Natural killer cell (primary cell): ENCODE measurements around the gene CPPED1. TPM values are rescaled to one million over a fixed set of nuclear protein-coding genes. Genes with fewer than 3 reads are reported as not detected.

Source experiments
- ATAC-seq, 3 donors: fragments of 150-1000 bp in 2 of 3; fragments of 200-7000 bp in 1 of 3; cut with Tn5 transposase; 1 replicate in 1 of 3; 2 replicates in 2 of 3; pipeline ENCODE4 v1.10.0; 2021; ENCODE audit warnings: mild to moderate bottlenecking in 2 of 3, moderate library complexity in 2 of 3
- DNase-seq, 2 donors: peaks; one replicate each; pipeline versions ENCODE4 v3.0.0 to v3.0.0-alpha.2; 2013 to 2021; ENCODE audit warnings: mixed read lengths in 1 of 2
- H3K27ac ChIP-seq: one replicate; pipeline ENCODE4 v1.5.1; 2013; ENCODE audit warnings: mild to moderate bottlenecking, low read length
- H3K27me3 ChIP-seq: one replicate; pipeline ENCODE4 v1.6.1; 2013; ENCODE audit warnings: low read length; ENCODE audit not compliant: control insufficient read depth, insufficient read depth
- H3K36me3 ChIP-seq: one replicate; pipeline ENCODE4 v1.6.1; 2013; ENCODE audit warnings: low read length; ENCODE audit not compliant: control insufficient read depth, insufficient read depth
- H3K4me1 ChIP-seq: one replicate; pipeline ENCODE4 v1.6.1; 2013; ENCODE audit warnings: low read length; ENCODE audit not compliant: control insufficient read depth, insufficient read depth
- H3K4me3 ChIP-seq: one replicate; pipeline ENCODE4 v1.5.1; 2013; ENCODE audit warnings: low read length
- H3K9me3 ChIP-seq: one replicate; pipeline ENCODE4 v1.6.1; 2013; ENCODE audit warnings: low read length; ENCODE audit not compliant: control insufficient read depth, insufficient read depth
- H3K27ac Mint-ChIP-seq, 2 donors: one replicate each; pipeline ENCODE4 v1.8.0; 2022; ENCODE audit warnings: mild to moderate bottlenecking in 2 of 2, mixed read lengths in 2 of 2, moderate library complexity in 1 of 2
- H3K27me3 Mint-ChIP-seq, 2 donors: one replicate each; pipeline ENCODE4 v1.8.0; 2022; ENCODE audit warnings: low read depth in 2 of 2, mixed read lengths in 2 of 2
- H3K36me3 Mint-ChIP-seq: one replicate; pipeline ENCODE4 v1.8.0; 2022; ENCODE audit warnings: mixed read lengths
- H3K4me1 Mint-ChIP-seq, 2 donors: one replicate each; pipeline ENCODE4 v1.8.0; 2022; ENCODE audit warnings: mixed read lengths in 2 of 2
- H3K4me3 Mint-ChIP-seq: one replicate; pipeline ENCODE4 v1.8.0; 2022; ENCODE audit warnings: mild to moderate bottlenecking, moderate library complexity, mixed read lengths
- H3K9me3 Mint-ChIP-seq, 2 donors: one replicate each; pipeline ENCODE4 v1.8.0; 2022; ENCODE audit warnings: mixed read lengths in 2 of 2
- WGBS: methylation state at CpG from one replicate; pipeline ENCODE4 v1.1.7; 2013; ENCODE audit warnings: missing lambda C conversion rate; ENCODE audit not compliant: insufficient coverage; 5-methylcytosine and 5-hydroxymethylcytosine counted together
- intact Hi-C: fragments of 100-400 bp; cut with micrococcal nuclease; formaldehyde crosslinking; loops from one replicate; pipeline ENCODE4 v1.14.2; 2022
- total RNA-seq, 4 donors: library from RNA; stranded (reverse); fragments of 120-200 nt in 1 of 4; gene quantifications; one replicate each; pipeline versions ENCODE4 v1.2.3 to v1.2.4, GENCODE V29; 2013 to 2022
- TF ChIP-seq, protein P1 (sequence below): fragments of 200-600 bp; IDR thresholded peaks from one replicate; pipeline ENCODE4 v1.8.0; 2022; ENCODE audit warnings: antibody characterized with exemption

The CPPED1 gene
- total RNA-seq, 3 donors from 2014 or later (not counting 1 experiment from before 2014, with no cell fraction given) = 10.3 to 18.3 (median 16.4) TPM

DNA sequence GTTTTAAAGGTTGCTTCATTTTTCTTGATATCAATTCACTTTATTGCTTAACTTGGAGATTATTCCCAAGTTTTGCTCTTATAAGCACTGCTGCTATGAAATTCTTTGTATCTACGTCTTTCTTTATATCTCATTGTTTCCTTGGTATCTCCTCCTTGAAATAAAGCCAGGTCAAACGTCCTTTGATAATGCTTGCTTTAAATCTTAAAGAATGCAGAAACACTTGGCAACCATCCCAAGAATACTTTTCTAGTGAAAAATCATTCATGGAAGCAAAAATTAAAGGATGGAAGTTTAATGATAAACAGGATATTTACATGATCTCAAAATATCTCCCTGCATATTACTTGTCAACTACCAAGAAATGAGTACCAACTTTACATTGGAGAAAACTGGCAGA, 175.2 kb downstream of the CPPED1 start:
- H3K9me3 Mint-ChIP-seq = no peaks in the 10 kb centered on the region
- H3K36me3 Mint-ChIP-seq = no peaks in the 10 kb centered on the region
- no peaks in the 10 kb centered on the region for H3K36me3 ChIP-seq
- H3K9me3 ChIP-seq = no peaks in the 10 kb centered on the region
- H3K4me3 Mint-ChIP-seq = no peak overlapping the region
- no peak overlapping the region for H3K27ac Mint-ChIP-seq
- no peak overlapping the region for H3K27ac ChIP-seq
- no peak for ATAC-seq
- H3K4me1 Mint-ChIP-seq = no peaks in the 10 kb centered on the region
- H3K4me3 ChIP-seq = no peak overlapping the region
- peaks cover 8 to 9% of the 10 kb centered on the region in 2 donors for H3K27me3 Mint-ChIP-seq
- intact Hi-C loops = no loop called here
- DNase-seq = no peak
- no peaks in the 10 kb centered on the region for H3K27me3 ChIP-seq
- no peaks in the 10 kb centered on the region for H3K4me1 ChIP-seq
- WGBS = 34% methylated on average over 2 of the region's 2 CpGs
- TF ChIP-seq, protein P1, sequence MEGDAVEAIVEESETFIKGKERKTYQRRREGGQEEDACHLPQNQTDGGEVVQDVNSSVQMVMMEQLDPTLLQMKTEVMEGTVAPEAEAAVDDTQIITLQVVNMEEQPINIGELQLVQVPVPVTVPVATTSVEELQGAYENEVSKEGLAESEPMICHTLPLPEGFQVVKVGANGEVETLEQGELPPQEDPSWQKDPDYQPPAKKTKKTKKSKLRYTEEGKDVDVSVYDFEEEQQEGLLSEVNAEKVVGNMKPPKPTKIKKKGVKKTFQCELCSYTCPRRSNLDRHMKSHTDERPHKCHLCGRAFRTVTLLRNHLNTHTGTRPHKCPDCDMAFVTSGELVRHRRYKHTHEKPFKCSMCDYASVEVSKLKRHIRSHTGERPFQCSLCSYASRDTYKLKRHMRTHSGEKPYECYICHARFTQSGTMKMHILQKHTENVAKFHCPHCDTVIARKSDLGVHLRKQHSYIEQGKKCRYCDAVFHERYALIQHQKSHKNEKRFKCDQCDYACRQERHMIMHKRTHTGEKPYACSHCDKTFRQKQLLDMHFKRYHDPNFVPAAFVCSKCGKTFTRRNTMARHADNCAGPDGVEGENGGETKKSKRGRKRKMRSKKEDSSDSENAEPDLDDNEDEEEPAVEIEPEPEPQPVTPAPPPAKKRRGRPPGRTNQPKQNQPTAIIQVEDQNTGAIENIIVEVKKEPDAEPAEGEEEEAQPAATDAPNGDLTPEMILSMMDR = no peak

DNA sequence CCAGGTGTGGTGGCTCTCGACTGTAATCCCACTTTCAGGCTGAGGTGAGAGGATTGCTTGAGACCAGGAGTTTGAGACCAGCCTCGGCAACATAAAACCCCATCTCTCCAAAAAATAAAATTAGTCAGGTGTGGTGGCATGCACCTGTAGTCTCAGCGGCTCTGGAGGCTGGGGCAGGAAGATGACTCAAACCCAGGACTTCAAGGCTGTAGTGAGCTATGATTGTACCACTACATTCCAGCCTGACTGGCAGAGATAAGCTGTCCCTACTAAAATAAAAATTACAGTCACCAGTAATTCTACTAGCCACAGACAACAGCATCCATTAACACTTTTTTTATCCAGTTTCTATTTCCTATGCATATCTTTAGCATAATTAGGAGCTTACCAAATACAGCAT, 176.3 kb downstream of the CPPED1 start:
- Mint-ChIP-seq H3K4me3 (no peak overlapping the region), H3K36me3 (no peaks in the 10 kb centered on the region), H3K27me3 (peaks cover under 1 to 8% of the 10 kb centered on the region in 2 donors), H3K9me3 (no peaks in the 10 kb centered on the region), H3K4me1 (peaks cover 0 to 4% of the 10 kb centered on the region in 2 donors), H3K27ac (no peak overlapping the region)
- no peaks in the 10 kb centered on the region for H3K4me1 ChIP-seq
- WGBS = 100% methylated on average over 1 of the region's 3 CpGs
- ATAC-seq (no peak), DNase-seq (no peak)
- no peaks in the 10 kb centered on the region for H3K9me3 ChIP-seq
- H3K36me3 ChIP-seq = no peaks in the 10 kb centered on the region
- intact Hi-C loops = no loop called here
- no peak overlapping the region for H3K27ac ChIP-seq
- H3K4me3 ChIP-seq = no peak overlapping the region
- TF ChIP-seq, protein P1 = no peak
- no peaks in the 10 kb centered on the region for H3K27me3 ChIP-seq

DNA sequence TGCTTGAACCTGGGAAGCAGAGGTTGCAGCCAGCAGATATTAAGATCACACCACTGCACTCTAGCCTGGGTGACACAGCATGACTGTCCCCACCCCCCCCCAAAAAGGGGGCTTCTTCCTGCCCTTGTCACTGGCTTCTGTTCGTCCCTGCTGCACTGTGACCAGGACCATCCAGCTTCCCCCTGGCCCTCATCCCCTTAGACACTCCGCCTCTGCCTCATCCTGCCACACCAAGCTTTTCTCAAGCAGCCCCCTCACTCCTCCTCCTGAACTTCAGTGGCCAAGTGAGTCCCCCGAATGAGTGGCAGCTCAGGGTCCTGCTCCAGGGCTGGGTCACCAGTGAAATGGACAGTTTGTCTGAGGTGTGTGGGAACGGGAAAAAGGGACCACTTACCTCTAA, 177.3 kb downstream of the CPPED1 start:
- TF ChIP-seq, protein P1 = no peak
- Histone ChIP-seq H3K27me3 (no peaks in the 10 kb centered on the region), H3K27ac (no peak overlapping the region), H3K36me3 (no peaks in the 10 kb centered on the region), H3K4me1 (no peaks in the 10 kb centered on the region), H3K4me3 (no peak overlapping the region), H3K9me3 (no peaks in the 10 kb centered on the region)
- Mint-ChIP-seq H3K36me3 (no peaks in the 10 kb centered on the region), H3K9me3 (no peaks in the 10 kb centered on the region), H3K4me3 (no peak overlapping the region), H3K27ac (no peak overlapping the region), H3K4me1 (peaks cover 0 to 11% of the 10 kb centered on the region in 2 donors), H3K27me3 (peaks cover 0 to 9% of the 10 kb centered on the region in 2 donors)
- WGBS = 78% methylated on average over 4 of the region's 4 CpGs
- no peak for ATAC-seq
- intact Hi-C loops = no loop called here
- DNase-seq = no peak

DNA sequence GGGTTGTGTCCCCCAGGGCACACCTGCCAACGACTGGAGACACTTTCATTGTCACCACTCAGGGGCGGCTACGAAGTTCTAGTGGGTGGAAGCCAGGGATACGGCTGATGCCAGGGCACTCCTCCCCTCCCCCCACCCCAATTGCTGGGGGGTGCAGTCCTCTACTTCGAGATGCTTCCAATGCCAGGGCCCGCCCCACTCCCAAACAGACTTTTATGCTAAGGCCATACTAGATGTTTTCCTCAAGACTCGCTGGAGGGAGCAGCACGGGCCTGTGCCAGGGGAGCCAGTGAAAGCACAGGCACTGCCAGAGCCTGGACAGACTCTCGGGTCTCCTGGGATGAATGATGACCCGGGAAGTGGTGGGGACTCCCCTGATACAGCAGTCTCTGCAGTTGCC, 178.0 kb downstream of the CPPED1 start:
- no peaks in the 10 kb centered on the region for H3K9me3 ChIP-seq
- Mint-ChIP-seq H3K4me1 (peaks cover 0 to 11% of the 10 kb centered on the region in 2 donors), H3K36me3 (no peaks in the 10 kb centered on the region), H3K27me3 (peaks cover 0 to 11% of the 10 kb centered on the region in 2 donors), H3K9me3 (no peaks in the 10 kb centered on the region), H3K4me3 (no peak overlapping the region), H3K27ac (no peak overlapping the region)
- TF ChIP-seq, protein P1 = no peak
- intact Hi-C loops = no loop called here
- WGBS = 81% methylated on average over 10 of the region's 10 CpGs
- no peak for DNase-seq
- H3K4me3 ChIP-seq = no peak overlapping the region
- no peaks in the 10 kb centered on the region for H3K27me3 ChIP-seq
- H3K27ac ChIP-seq = no peak overlapping the region
- no peaks in the 10 kb centered on the region for H3K4me1 ChIP-seq
- ATAC-seq = no peak
- H3K36me3 ChIP-seq = no peaks in the 10 kb centered on the region
